CD4-positive, alpha-beta memory T cell (primary cell): ENCODE measurements around the gene CSNK1G1. TPM values are rescaled to one million over a fixed set of nuclear protein-coding genes. Genes with fewer than 3 reads are reported as not detected.

Experiments used
- CTCF ChIA-PET: fragments of 350-600 bp; sonication (Branson Sonifier 250); formaldehyde crosslinking; loops from one replicate; lab custom pipeline; 2021; ENCODE audit warnings: inconsistent platforms; ENCODE audit not compliant: partially characterized antibody; lab: Charles Lee
- POLR2A ChIA-PET: fragments of 350-600 bp; sonication (Branson Sonifier 250); formaldehyde crosslinking; loops from one replicate; lab custom pipeline; 2021; ENCODE audit not compliant: partially characterized antibody; lab: Charles Lee
- DNase-seq, 5 donors: peaks; one replicate each; pipeline versions ENCODE4 v3.0.0 to v3.0.0-alpha.2; 2020 to 2022; ENCODE audit warnings: mixed read lengths in 1 of 5
- H3K27ac ChIP-seq: one replicate; pipeline ENCODE4 v1.7.0; 2013; ENCODE audit warnings: low read depth, low read length
- H3K27me3 ChIP-seq: 2 replicates; pipeline ENCODE4 v1.7.0; 2013; ENCODE audit warnings: mild to moderate bottlenecking, low read length, moderate library complexity; ENCODE audit not compliant: insufficient read depth
- H3K36me3 ChIP-seq: 2 replicates; pipeline ENCODE4 v1.7.0; 2013; ENCODE audit warnings: mild to moderate bottlenecking, low read length, moderate library complexity; ENCODE audit not compliant: insufficient read depth
- H3K4me1 ChIP-seq: 2 replicates; pipeline ENCODE4 v1.7.0; 2013; ENCODE audit warnings: mild to moderate bottlenecking, low read length, moderate library complexity; ENCODE audit not compliant: insufficient read depth
- H3K4me3 ChIP-seq, 2 donors: one replicate each; pipeline ENCODE4 v1.7.0; 2013; ENCODE audit warnings: low read length in 2 of 2, mild to moderate bottlenecking in 1 of 2
- H3K9me3 ChIP-seq, 2 donors: one replicate each; pipeline ENCODE4 v1.7.0; 2013; ENCODE audit warnings: low read length in 2 of 2, control low read depth in 1 of 2; ENCODE audit not compliant: control insufficient read depth in 1 of 2
- H3K27ac Mint-ChIP-seq, 7 donors: one replicate each; pipeline ENCODE4 v1.8.0; 2020 to 2021; ENCODE audit warnings: mixed read lengths in 7 of 7, mild to moderate bottlenecking in 6 of 7, inconsistent platforms in 3 of 7, moderate library complexity in 3 of 7
- H3K27me3 Mint-ChIP-seq, 2 donors: one replicate each; pipeline ENCODE4 v1.8.0; 2020 to 2021; ENCODE audit warnings: mixed read lengths in 2 of 2
- H3K36me3 Mint-ChIP-seq, 2 donors: one replicate each; pipeline ENCODE4 v1.8.0; 2020 to 2021; ENCODE audit warnings: mixed read lengths in 2 of 2, inconsistent platforms in 1 of 2, mild to moderate bottlenecking in 1 of 2
- H3K4me1 Mint-ChIP-seq, 4 donors: one replicate each; pipeline ENCODE4 v1.8.0; 2020 to 2021; ENCODE audit warnings: mixed read lengths in 4 of 4, mild to moderate bottlenecking in 1 of 4
- H3K4me3 Mint-ChIP-seq, 8 donors: one replicate each; pipeline ENCODE4 v1.8.0; 2020 to 2021; ENCODE audit warnings: mixed read lengths in 8 of 8, mild to moderate bottlenecking in 7 of 8, moderate library complexity in 6 of 8, inconsistent platforms in 3 of 8
- H3K9me3 Mint-ChIP-seq, 8 donors: one replicate each; pipeline ENCODE4 v1.8.0; 2020 to 2021; ENCODE audit warnings: mixed read lengths in 8 of 8, mild to moderate bottlenecking in 5 of 8, inconsistent platforms in 3 of 8, moderate library complexity in 1 of 8
- intact Hi-C: fragments of 100-400 bp; cut with micrococcal nuclease; formaldehyde crosslinking; loops from one replicate; pipeline ENCODE4 v1.15.1; 2023
- polyA plus RNA-seq, 2 donors: library from polyadenylated mRNA; unstranded; fragments of 300-500 nt; fragmentation: Illumina TruSeq; gene quantifications; one replicate each; pipeline ENCODE4 v1.2.3, GENCODE V29; 2021
- total RNA-seq, 2 experiments: library from RNA; stranded (reverse); gene quantifications; one replicate each; pipeline ENCODE4 v1.2.3, GENCODE V29; 2021

Gene CSNK1G1
- total and polyA plus RNA-seq, 4 experiments from 2014 or later: 6.2 to 27.7 (median 24.1) TPM

DNA sequence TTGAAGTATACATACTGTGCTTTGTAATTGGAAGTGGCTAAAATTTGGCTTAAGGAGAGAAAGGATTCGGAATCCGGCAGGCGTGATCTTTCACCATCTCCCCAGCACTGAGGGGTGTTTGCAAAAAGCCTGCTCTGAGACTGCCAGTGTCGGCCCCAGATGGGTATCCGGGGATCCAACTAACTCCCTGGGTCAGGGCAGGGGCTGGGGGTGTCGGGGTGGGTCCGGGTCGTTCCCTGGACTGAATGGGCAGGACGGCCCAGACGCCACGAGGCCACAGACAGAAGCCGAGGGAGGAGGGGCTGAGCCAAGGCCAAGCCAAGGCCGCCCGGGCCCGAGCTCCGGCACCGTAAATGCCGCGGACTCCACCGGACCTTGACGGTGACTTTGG lies 193.5 kb downstream of the CSNK1G1 start:
- intact Hi-C loops: loop anchor here (2.0 to 10.0 kb wide), 5 partner anchors 492 to 1354 kb away; partner anchors contain the start of genes CLPX, DPP8 and PARP16
- H3K4me1 ChIP-seq: peaks cover 54% of the 10 kb centered on the region
- DNase-seq: no peak
- ChIA-PET POLR2A (interaction anchor here (0.7 to 5.4 kb wide), 14 partner anchors 10 to 1124 kb away, joined by 3 to 66 read pairs (median 5); partner anchors contain the start of genes CIAO2A, PARP16, SNX1 and SNX22), CTCF (interaction anchor here (1.2 to 6.2 kb wide), 3 partner anchors 9 to 194 kb away, joined by 4 to 43 read pairs (median 5); partner anchors contain the start of genes CSNK1G1 and SNX22)
- no peaks in the 10 kb centered on the region for H3K27me3 Mint-ChIP-seq
- H3K36me3 Mint-ChIP-seq: peaks cover 32 to 37% of the 10 kb centered on the region in 2 donors
- peak overlapping the region; percentile 81 to 94 (median 90) for H3K4me3 Mint-ChIP-seq
- H3K27ac ChIP-seq: peak overlapping the region; percentile 80
- H3K36me3 ChIP-seq: peaks cover 31% of the 10 kb centered on the region
- peaks cover 30 to 56% (median 42%) of the 10 kb centered on the region in 4 donors for H3K4me1 Mint-ChIP-seq
- peak overlapping the region; percentile 85 to 96 (median 91) for H3K27ac Mint-ChIP-seq
- no peaks in the 10 kb centered on the region for H3K9me3 ChIP-seq
- H3K4me3 ChIP-seq: peak overlapping the region; percentile 68 to 71
- no peaks in the 10 kb centered on the region for H3K9me3 Mint-ChIP-seq
- H3K27me3 ChIP-seq: no peaks in the 10 kb centered on the region

DNA sequence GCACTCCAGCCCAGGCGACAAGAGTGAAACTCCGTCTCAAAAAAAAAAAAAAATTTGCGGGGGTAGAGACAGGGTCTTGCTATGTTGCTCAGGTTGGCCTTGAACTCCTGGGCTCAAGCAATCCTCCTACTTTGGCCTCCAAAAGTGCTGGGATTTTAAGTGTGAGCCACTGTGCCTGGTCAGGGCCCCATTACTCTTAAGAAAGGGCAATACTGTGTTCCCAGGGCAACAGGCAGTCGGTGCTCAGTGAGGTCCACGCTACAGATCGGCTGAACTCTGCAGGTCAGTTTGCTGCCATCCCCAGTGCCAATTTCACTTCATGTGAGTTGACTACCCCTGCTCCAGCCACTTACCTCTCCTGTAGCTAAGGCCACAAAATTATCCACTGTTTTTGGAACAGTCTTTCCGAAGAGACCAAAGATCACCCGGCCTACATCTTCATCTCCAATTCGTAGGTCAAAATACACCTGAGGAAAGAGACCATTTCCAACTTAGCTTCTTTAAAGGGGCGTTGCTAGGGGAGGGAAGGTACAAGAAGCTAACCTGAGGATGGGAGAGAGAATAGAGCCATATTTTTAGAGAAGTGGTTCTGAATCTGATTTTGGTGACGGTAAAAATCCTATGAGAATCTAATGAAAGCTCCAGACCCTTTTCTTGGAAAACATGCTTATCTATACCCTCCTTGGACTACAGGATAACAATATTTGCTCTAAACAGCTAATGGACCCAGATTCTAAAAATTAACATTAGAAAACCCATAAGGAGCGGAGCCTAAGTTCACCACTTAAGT lies 194.1 kb downstream of the CSNK1G1 start:
- H3K36me3 Mint-ChIP-seq: peaks cover 33 to 43% of the 10 kb centered on the region in 2 donors
- no peaks in the 10 kb centered on the region for H3K9me3 Mint-ChIP-seq
- no peaks in the 10 kb centered on the region for H3K27me3 ChIP-seq
- POLR2A ChIA-PET: interaction anchor here (0.5 to 5.4 kb wide), 15 partner anchors 9 to 1125 kb away, joined by 3 to 66 read pairs (median 4); partner anchors contain the start of genes CIAO2A, PARP16, SNX1 and SNX22
- no peaks in the 10 kb centered on the region for H3K27me3 Mint-ChIP-seq
- CTCF ChIA-PET: interaction anchor here (6.2 kb wide), 1 partner anchor 9 kb away, joined by 43 read pairs; the partner anchor contains the start of gene SNX22
- intact Hi-C loops: loop anchor here (2.0 to 10.0 kb wide), 5 partner anchors 493 to 1355 kb away; partner anchors contain the start of genes CLPX, DPP8 and PARP16
- peak overlapping the region; percentile 68 to 71 for H3K4me3 ChIP-seq
- DNase-seq: no peak
- H3K9me3 ChIP-seq: no peaks in the 10 kb centered on the region
- peak overlapping the region; percentile 80 for H3K27ac ChIP-seq
- peak overlapping the region; percentile 85 to 96 (median 91) for H3K27ac Mint-ChIP-seq
- peaks cover 37% of the 10 kb centered on the region for H3K36me3 ChIP-seq
- H3K4me3 Mint-ChIP-seq: peak overlapping the region; percentile 81 to 94 (median 90)
- peaks cover 52% of the 10 kb centered on the region for H3K4me1 ChIP-seq
- peaks cover 30 to 57% (median 44%) of the 10 kb centered on the region in 4 donors for H3K4me1 Mint-ChIP-seq

- ChIA-PET CTCF (no interaction called here), POLR2A (no interaction called here)
- Histone ChIP-seq H3K36me3 (peaks cover 50% of the 10 kb centered on the region), H3K27me3 (no peaks in the 10 kb centered on the region), H3K4me1 (peaks cover 45% of the 10 kb centered on the region), H3K27ac (no peak overlapping the region), H3K9me3 (no peaks in the 10 kb centered on the region), H3K4me3 (no peak overlapping the region)
- intact Hi-C loops: no loop called here
- peak overlapping the region in 6 of 7 donors; percentile 30 to 77 (median 58) for H3K27ac Mint-ChIP-seq
- peak overlapping the region in 6 of 8 donors; percentile 2 to 55 (median 34) for H3K4me3 Mint-ChIP-seq
- DNase-seq: no peak
- H3K27me3 Mint-ChIP-seq: no peaks in the 10 kb centered on the region
- peaks cover 0 to 2% (median 0%) of the 10 kb centered on the region in 8 donors for H3K9me3 Mint-ChIP-seq
- peaks cover 24 to 53% (median 34%) of the 10 kb centered on the region in 4 donors for H3K4me1 Mint-ChIP-seq
- peaks cover 42 to 64% of the 10 kb centered on the region in 2 donors for H3K36me3 Mint-ChIP-seq
Observed at GRCh38 chr15:64158363-64159134, 197.4 kb downstream of the CSNK1G1 start.

GRCh38 chr15:64157599-64158125 lies 198.3 kb downstream of the CSNK1G1 start:
- Mint-ChIP-seq H3K4me1 (peaks cover 24 to 56% (median 37%) of the 10 kb centered on the region in 4 donors), H3K27ac (peak overlapping the region in 3 of 7 donors; percentile 8 to 67 (median 59)), H3K27me3 (peaks cover 2 to 3% of the 10 kb centered on the region in 2 donors), H3K9me3 (peaks cover 0 to 2% (median 0%) of the 10 kb centered on the region in 8 donors), H3K4me3 (peak overlapping the region in 1 of 8 donors; percentile 32), H3K36me3 (peaks cover 42 to 66% of the 10 kb centered on the region in 2 donors)
- peaks cover 50% of the 10 kb centered on the region for H3K36me3 ChIP-seq
- H3K4me3 ChIP-seq: no peak overlapping the region
- H3K27ac ChIP-seq: no peak overlapping the region
- H3K4me1 ChIP-seq: peaks cover 51% of the 10 kb centered on the region
- ChIA-PET CTCF (no interaction called here), POLR2A (no interaction called here)
- DNase-seq: no peak
- H3K9me3 ChIP-seq: no peaks in the 10 kb centered on the region
- H3K27me3 ChIP-seq: peaks cover 6% of the 10 kb centered on the region
- intact Hi-C loops: no loop called here

- Histone ChIP-seq H3K4me1 (peaks cover 56% of the 10 kb centered on the region), H3K27ac (no peak overlapping the region)
Observed at GRCh38 chr15:64156652-64157331, 199.2 kb downstream of the CSNK1G1 start.

More at GRCh38 chr15:64156652-64157331, 199.2 kb downstream of the CSNK1G1 start:
- H3K36me3 ChIP-seq: peaks cover 49% of the 10 kb centered on the region
- Mint-ChIP-seq H3K36me3 (peaks cover 38 to 60% of the 10 kb centered on the region in 2 donors), H3K4me3 (no peak overlapping the region), H3K4me1 (peaks cover 19 to 53% (median 35%) of the 10 kb centered on the region in 4 donors), H3K9me3 (peaks cover 0 to 2% (median 0%) of the 10 kb centered on the region in 8 donors), H3K27me3 (peaks cover 2 to 6% of the 10 kb centered on the region in 2 donors), H3K27ac (peak overlapping the region in 2 of 7 donors; percentile 36 to 44)
- H3K27me3 ChIP-seq: peaks cover 6% of the 10 kb centered on the region
- intact Hi-C loops: no loop called here
- no peak for DNase-seq
- no peak overlapping the region for H3K4me3 ChIP-seq
- POLR2A ChIA-PET: no interaction called here
- CTCF ChIA-PET: no interaction called here
- H3K9me3 ChIP-seq: no peaks in the 10 kb centered on the region
